Measurements from ENCODE around the gene AMDHD2.
"Not testable (repeated sequence)": the region's sequence is repeated elsewhere in the genome, so short reads cannot be mapped to it uniquely, and the experiment has no call there.

The AMDHD2 gene

GRCh38 chr16:2567506-2567905, 47.3 kb downstream of the AMDHD2 start:
- in situ Hi-C loops (cut with MboI; ENCODE audit: low sequenced_read_pairs) = not testable (repeated sequence)

GRCh38 chr16:2568573-2568972, 48.4 kb downstream of the AMDHD2 start:
- in situ Hi-C loops (cut with MboI; ENCODE audit: low sequenced_read_pairs) = not testable (repeated sequence)

- in situ Hi-C loops (cut with MboI; ENCODE audit: low sequenced_read_pairs) = not testable (repeated sequence)
Measured at GRCh38 chr16:2572704-2573103, 52.5 kb downstream of the AMDHD2 start.

- in situ Hi-C loops (cut with MboI; ENCODE audit: low sequenced_read_pairs) = not testable (repeated sequence)
Measured at GRCh38 chr16:2575839-2576238, 55.7 kb downstream of the AMDHD2 start.

- in situ Hi-C loops (cut with MboI; ENCODE audit: low sequenced_read_pairs) = not testable (repeated sequence)
Measured at GRCh38 chr16:2577044-2577443, 56.9 kb downstream of the AMDHD2 start.

GRCh38 chr16:2578905-2579304, 58.7 kb downstream of the AMDHD2 start:
- in situ Hi-C loops (cut with MboI; ENCODE audit: low sequenced_read_pairs) = not testable (repeated sequence)

- in situ Hi-C loops (cut with MboI; ENCODE audit: low sequenced_read_pairs) = not testable (repeated sequence)
Measured at GRCh38 chr16:2580143-2580542, 60.0 kb downstream of the AMDHD2 start.

- in situ Hi-C loops (cut with MboI; ENCODE audit: low sequenced_read_pairs) = not testable (repeated sequence)
Measured at GRCh38 chr16:2580818-2581217, 60.6 kb downstream of the AMDHD2 start.

Data from HL-60/S4 treated with phorbol 12-myristate 13-acetate at 8.2 ng/mL for 4 days and 3 days (cell line).